GM19452 (cell line): Measurements from ENCODE around the gene ITPR3.

Experiments used
- ATAC-seq: cut with Tn5 transposase; IDR thresholded peaks from one replicate; pipeline ENCODE4 v1.9.1; 2021; ENCODE audit not compliant: unreplicated experiment

Gene ITPR3

DNA sequence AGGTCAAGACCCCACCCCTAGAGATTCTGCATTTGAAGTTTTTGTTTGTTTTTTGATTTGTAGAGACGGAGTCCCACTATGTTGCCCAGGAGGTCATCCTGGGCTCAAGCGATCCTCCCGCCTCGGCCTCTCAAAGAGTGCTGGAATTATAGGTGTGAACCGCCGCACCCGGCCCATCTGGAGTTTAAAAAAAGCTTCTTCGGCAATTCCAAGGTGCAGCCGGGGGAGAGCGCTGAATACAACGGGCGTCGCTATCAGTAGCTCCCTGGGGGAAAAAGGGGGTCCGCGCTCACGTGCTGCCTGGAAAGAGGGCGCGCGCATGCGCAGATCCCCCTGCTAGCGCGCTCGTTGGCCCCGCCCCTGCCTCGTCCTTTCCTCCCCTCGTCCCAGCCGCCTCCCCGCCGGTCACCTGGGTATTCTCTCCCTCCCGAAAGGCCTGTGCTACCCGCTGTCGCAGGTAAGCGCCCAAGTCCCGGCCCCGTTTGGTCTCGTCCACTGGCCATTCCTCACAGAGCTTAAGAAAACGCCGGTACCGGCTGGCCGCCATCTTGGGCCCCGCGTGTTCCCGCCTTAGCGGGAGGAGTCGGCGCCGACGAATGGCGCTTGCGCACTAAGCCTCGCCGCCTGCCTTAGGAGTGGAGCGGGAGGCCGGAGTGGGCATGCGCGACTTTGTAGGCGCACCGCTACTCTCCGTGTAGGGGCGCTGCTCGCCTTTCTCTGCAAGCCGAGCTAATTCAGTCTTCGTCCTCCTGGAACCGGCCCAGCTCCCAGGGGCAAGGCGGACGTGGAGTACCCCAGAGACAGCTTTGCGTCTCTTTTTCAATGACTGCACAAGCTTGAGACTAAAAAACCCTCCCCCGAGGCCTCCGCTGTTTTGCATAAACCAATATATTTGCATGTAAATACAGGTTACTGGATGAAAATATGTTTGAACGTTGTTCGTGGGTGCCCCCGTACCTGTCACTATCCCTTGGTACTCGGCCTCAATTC is 90.3 kb downstream of the ITPR3 start, which contains the start of gene UQCC2:
UQCC2 (minus strand) TSS at position 561 of the 990 bp plus-strand sequence; CDS start at position 547, 14 bp downstream.
- ATAC-seq, result peak; percentile 85

GRCh38 chr6:33712914-33713313 is 91.8 kb downstream of the ITPR3 start:
- ATAC-seq, result no peak

GRCh38 chr6:33713786-33714185 is 92.7 kb downstream of the ITPR3 start:
- ATAC-seq, result no peak

DNA sequence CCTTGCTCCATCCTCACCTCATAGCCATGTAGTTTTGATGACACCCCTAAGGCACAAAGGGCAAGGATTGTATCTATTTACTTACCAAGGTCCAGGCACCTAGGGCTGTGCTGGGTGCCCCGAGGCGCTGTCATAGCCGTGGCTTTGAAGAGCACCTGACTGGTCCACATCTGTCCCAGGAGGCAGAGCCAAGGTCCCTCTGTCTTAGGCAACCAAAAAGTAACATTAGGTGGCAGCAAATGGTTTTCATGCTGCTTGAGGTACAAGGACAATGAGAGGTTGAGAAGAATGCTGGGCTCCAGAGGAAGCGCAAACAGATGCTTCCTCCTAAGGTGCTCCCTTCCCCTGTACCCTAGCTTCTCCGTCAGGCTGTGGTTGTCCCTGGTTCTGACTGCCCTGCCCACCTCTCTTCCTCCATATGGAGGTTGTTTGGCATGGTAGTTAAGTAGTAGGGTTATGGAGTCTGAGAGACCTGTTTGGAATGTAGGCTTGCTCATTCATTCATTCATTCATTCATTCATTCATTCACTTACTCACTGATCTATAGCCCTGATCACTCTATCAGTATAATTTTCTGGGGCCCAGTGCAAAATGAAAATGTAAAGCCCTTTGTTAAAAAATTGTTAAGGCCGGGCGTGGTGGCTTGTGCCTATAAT is 93.4 kb downstream of the ITPR3 start:
- no peak for ATAC-seq

DNA sequence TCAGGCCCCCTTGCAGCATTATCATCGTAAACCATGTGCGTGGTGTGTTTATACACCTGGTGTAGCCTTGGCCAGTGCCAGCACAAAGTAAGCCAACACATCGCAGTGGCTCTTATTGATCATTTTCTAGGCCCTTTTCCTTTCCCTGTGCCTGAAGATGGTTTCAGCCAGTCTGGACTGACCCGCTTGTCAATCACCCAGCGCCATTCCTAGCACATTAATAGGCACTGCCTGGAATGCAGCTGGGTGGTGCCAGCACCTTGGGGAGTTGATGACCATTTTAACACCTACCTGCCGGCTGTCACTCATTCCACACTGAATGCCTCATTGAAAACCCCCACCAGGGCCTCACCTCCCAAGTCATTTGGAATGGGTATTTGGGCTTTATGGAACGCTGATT is 95.3 kb downstream of the ITPR3 start:
- ATAC-seq, result no peak

- ATAC-seq, result no peak
Measured at GRCh38 chr6:33716890-33717632, 95.9 kb downstream of the ITPR3 start.

DNA sequence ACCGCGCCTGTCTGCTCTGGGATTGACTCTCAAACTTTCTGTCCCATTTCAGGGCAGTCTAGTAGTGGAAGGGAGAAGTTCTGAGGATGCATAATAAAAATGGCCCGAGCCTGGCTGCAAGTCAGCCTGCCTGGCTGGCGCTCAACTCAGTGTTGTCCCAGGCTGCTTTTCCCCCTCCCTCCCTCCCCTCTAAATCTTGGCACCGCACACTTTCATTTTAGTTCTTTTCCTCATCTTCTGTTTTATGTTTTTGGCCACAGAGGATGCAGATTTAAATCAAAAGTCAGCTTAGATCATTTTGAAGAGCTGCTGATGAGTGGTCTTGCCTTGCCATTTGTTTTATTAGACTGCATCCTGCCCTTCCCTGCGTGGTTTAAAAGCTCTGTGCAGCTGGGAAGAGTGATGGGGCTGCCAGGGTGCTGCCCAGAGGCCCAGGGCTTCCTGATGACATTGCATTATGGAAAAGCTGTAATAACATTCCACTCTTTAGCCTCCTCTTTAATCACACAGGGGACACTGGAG is 96.9 kb downstream of the ITPR3 start:
- no peak for ATAC-seq

DNA sequence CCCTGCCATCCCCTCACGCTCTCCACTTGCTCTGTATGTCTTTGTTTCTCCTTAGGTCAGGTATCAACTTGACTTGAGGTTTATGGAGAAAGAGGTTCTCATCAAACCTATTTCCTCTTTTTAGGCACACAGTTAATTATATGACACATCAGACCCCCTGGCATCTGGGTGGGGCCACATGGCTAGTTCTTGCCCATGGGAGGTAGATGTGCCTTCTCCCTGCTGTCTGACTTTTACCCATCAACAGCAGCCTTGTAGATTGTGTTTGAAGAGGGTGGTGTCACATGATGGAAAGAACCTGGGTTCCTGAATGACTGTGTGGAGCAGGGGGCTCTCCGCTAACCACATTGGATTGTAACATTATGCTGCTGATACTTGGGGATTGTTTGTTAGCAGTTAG is 97.6 kb downstream of the ITPR3 start:
- ATAC-seq, result no peak

GRCh38 chr6:33719326-33719987 is 98.3 kb downstream of the ITPR3 start:
- no peak for ATAC-seq

DNA sequence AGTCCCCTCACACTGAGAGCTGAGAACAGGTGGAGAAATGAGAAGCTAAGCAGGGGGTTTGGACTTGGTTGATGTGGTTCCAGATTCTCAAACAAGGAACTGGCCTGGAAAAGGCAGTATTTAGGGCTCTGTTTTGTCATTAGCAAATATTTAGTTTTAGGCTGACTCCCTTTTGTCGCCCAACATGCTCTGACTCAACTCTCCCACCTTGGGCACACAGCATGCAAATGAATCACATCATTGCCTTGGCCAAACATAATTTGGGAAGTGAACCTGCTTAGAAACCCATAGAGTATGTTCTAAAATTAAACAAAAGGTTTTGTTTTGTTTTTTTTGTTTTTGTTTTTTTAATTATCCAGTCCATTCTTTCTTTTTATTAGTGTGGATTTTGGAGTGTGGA is 99.9 kb downstream of the ITPR3 start:
- no peak for ATAC-seq

DNA sequence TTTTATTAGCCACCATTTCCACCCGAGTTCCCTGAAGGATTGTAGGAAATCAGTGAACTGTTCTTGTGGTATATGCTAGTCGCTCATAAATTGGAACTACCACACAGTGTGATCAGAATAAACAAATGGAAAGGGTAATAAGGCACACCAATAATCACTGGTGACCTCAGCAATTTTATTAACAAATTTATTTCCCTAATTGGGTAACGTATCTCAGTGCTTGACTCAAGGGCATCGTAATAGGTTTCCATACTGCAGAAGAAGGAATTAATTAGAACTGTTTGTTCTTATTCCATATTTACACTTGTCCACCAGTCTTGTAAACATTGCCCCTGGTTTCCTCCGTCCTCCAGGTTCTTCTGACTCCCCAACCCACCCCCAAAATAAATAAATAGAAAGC is 100.4 kb downstream of the ITPR3 start:
- ATAC-seq, result no peak

- ATAC-seq, result no peak
Measured at GRCh38 chr6:33722103-33722623, 101.0 kb downstream of the ITPR3 start.

DNA sequence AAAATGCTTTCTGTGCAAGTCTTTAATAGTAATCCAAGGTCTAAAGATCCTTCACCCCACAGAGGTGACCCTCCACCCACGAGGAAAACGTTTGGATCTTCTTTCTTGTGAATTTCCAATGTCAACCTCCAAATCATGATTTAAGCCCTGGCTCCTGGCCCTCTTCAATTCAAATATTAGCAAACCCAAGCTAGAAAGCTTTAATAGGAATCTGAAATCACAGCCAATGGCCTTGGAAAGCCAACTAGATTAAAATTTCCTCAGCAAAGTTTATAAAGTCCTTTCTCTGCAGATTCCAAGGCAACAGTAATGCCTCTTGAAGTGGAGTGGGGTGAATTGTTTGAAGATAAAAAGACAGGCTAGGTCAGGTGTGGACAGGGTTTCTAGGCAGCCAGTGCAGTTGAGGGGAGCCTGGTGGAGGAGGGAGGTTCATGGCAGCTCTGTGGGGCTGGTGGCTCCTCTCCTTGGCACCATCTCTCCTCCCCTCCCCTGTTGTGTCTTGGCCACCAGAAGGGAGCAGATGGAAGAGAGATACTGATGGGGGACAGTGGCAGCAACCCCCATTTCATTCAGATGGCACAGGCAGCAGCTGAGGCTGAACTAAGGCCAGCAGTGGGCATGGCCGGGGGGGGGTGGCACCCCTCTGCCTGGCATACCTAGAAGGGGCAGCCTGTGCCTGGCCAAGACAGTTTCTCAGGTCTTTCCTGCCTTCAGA is 102.4 kb downstream of the ITPR3 start:
- ATAC-seq, result no peak

GRCh38 chr6:33724102-33725023 is 103.2 kb downstream of the ITPR3 start:
- ATAC-seq, result no peak

DNA sequence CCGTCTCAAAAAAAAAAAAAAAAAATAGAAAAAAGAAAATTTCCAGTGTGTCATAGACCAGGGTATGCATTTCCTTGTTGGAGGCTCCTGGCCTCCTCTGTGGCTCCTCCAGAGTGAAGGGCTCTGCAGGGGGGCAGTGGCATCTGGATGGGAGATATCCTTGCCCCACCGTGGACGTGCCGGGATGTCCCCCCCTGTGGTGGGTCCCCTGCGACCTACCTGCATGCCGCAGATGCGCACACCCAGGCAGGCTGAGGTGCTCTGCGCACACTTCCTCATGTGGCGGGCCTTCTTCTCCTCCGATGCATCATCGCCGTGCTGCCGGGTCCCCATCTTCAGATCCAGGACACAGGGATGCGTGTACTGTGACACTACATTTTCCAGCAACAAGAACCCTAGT is 104.1 kb downstream of the ITPR3 start:
- no peak for ATAC-seq

DNA sequence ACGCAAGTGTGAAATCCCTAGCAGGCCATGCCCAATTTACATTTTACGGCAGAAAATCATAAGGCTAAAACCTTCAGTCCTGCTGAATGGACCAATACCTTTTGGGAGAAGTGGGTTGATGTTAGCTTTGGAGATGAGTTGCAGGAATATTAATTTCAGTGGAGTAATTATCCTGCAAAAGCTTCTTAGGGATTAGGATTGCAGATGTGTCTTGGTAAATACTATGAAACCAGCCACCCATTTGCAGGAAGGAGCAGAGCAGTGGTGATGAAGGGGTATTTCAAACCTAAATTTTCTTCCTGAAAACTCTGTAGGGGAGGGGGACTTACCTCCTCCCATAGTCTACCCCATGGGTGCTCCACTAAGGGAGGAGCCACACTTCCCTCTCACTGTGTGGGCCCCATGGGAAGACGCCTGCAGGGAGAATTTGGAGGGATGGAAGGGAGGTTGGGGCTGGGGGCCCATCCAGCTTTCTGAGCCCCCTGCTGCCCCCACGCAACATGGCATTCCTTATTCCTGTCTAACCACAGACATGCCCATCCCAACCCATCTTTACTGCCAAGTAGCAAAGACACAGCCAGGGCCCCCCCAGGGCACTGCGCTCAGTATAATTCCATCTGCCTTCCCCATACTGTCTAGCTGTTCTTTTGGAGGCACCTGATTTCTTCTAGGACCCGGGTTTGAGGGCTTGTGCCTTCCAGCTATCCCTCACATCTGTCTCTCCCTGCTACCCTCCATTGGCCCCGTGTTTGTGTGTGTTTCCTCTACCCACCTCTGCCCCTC is 105.0 kb downstream of the ITPR3 start:
- ATAC-seq, result no peak

- no peak for ATAC-seq
Measured at GRCh38 chr6:33726696-33727095, 105.6 kb downstream of the ITPR3 start.

DNA sequence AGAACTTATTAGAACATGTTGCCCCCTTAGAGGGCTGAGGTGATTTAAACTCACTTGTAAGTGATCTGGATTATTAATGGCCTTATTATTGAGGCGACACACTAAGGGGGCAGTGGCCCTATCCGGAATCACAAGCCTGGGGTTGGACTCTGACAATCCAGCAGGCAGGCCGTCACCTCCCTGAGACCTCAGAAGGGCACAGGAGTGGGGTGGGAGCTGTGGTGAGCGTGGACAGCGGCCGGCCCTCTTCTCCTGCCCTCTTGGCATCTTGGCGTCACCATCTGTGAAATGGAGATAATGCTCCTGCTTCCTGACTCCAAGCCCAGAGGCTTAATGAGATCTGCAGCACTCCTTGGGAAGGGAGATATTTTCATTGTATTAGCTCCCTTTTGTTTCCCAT is 106.0 kb downstream of the ITPR3 start:
- ATAC-seq, result no peak
